ENCODE results near the gene ERCC6L2.

Gene ERCC6L2

GRCh38 chr9:95852059-95853032 is 23.1 kb upstream of the ERCC6L2 start:
- Histone ChIP-seq H3K27ac (no peak overlapping the region), H3K27me3 (ENCODE audit: control insufficient read depth, insufficient read depth, low read length) (no peaks in the 10 kb centered on the region), H3K9ac (no peak overlapping the region), H2AFZ (no peak overlapping the region), H3K9me3 (ENCODE audit: control insufficient read depth, low read length) (no peaks in the 10 kb centered on the region), H3K79me2 (no peaks in the 10 kb centered on the region), H3K4me1 (peaks cover 12% of the 10 kb centered on the region), H3K4me2 (ENCODE audit: low read length) (no peak overlapping the region), H3K4me3 (ENCODE audit: low read depth, low read length) (no peak overlapping the region), H3K36me3 (ENCODE audit: control insufficient read depth, insufficient read depth, low read length) (no peaks in the 10 kb centered on the region)
- TF ChIP-seq CTCF (IDR thresholded peaks at IDR 0.05), result no peak

- H3K27ac ChIP-seq, result no peak overlapping the region
- no peak overlapping the region for H2AFZ ChIP-seq
- peaks cover 18% of the 10 kb centered on the region for H3K4me1 ChIP-seq
- no peaks in the 10 kb centered on the region for H3K79me2 ChIP-seq
- H3K36me3 ChIP-seq (ENCODE audit: control insufficient read depth, insufficient read depth, low read length), result no peaks in the 10 kb centered on the region
- H3K27me3 ChIP-seq (ENCODE audit: control insufficient read depth, insufficient read depth, low read length), result no peaks in the 10 kb centered on the region
- no peaks in the 10 kb centered on the region for H3K9me3 ChIP-seq (ENCODE audit: control insufficient read depth, low read length)
- H3K4me2 ChIP-seq (ENCODE audit: low read length), result no peak overlapping the region
- no peak for TF ChIP-seq CTCF (IDR thresholded peaks at IDR 0.05)
- no peak overlapping the region for H3K4me3 ChIP-seq (ENCODE audit: low read depth, low read length)
- no peak overlapping the region for H3K9ac ChIP-seq
Measured at GRCh38 chr9:95854386-95855020, 21.0 kb upstream of the ERCC6L2 start.

- no peaks in the 10 kb centered on the region for H3K79me2 ChIP-seq
- no peaks in the 10 kb centered on the region for H3K27me3 ChIP-seq (ENCODE audit: control insufficient read depth, insufficient read depth, low read length)
- peaks cover 18% of the 10 kb centered on the region for H3K4me1 ChIP-seq
- no peak overlapping the region for H3K9ac ChIP-seq
- H3K27ac ChIP-seq, result no peak overlapping the region
- no peaks in the 10 kb centered on the region for H3K36me3 ChIP-seq (ENCODE audit: control insufficient read depth, insufficient read depth, low read length)
- H3K4me2 ChIP-seq (ENCODE audit: low read length), result no peak overlapping the region
- no peaks in the 10 kb centered on the region for H3K9me3 ChIP-seq (ENCODE audit: control insufficient read depth, low read length)
- no peak overlapping the region for H3K4me3 ChIP-seq (ENCODE audit: low read depth, low read length)
- no peak overlapping the region for H2AFZ ChIP-seq
- TF ChIP-seq CTCF (IDR thresholded peaks at IDR 0.05), result no peak
Measured at GRCh38 chr9:95855961-95856360, 19.5 kb upstream of the ERCC6L2 start.

- Histone ChIP-seq H3K4me3 (ENCODE audit: low read depth, low read length) (no peak overlapping the region), H2AFZ (no peak overlapping the region)
- no peak for TF ChIP-seq CTCF (IDR thresholded peaks at IDR 0.05)
Measured at GRCh38 chr9:95857124-95857523, 18.4 kb upstream of the ERCC6L2 start.

More at GRCh38 chr9:95857124-95857523, 18.4 kb upstream of the ERCC6L2 start:
- no peaks in the 10 kb centered on the region for H3K79me2 ChIP-seq
- no peaks in the 10 kb centered on the region for H3K9me3 ChIP-seq (ENCODE audit: control insufficient read depth, low read length)
- H3K9ac ChIP-seq, result no peak overlapping the region
- peaks cover 18% of the 10 kb centered on the region for H3K4me1 ChIP-seq
- H3K27ac ChIP-seq, result no peak overlapping the region
- H3K27me3 ChIP-seq (ENCODE audit: control insufficient read depth, insufficient read depth, low read length), result no peaks in the 10 kb centered on the region
- no peaks in the 10 kb centered on the region for H3K36me3 ChIP-seq (ENCODE audit: control insufficient read depth, insufficient read depth, low read length)
- no peak overlapping the region for H3K4me2 ChIP-seq (ENCODE audit: low read length)
